MCF 10A (cell line): ENCODE data around the gene RRM1. TPM values are rescaled to one million over a fixed set of nuclear protein-coding genes. Genes with fewer than 3 reads are reported as not detected.
A peak's percentile ranks its signal among the peaks of the same experiment; 100 is the strongest.

Experiments
- BruUV-seq: library from RNA; stranded (reverse); fragments of 400-500 nt; replicated peaks from 2 replicates; lab custom pipeline; 2021; lab: Mats Ljungman, UMichigan
- CTCF ChIA-PET: fragments of 300-600 bp; sonication (Branson Sonifier 250); formaldehyde crosslinking; extraction: SDS; loops from one replicate; lab custom pipeline; 2021; ENCODE audit warnings: antibody characterized with exemption, inconsistent platforms; lab: Yijun Ruan, JAX
- POLR2A ChIA-PET: fragments of 300-600, 350-650 bp; sonication (Branson Sonifier 250); formaldehyde crosslinking; extraction: SDS; loops from one replicate; lab custom pipeline; 2020; ENCODE audit warnings: antibody characterized with exemption, inconsistent platforms; lab: Yijun Ruan, JAX
- DNase-seq: peaks from one replicate; pipeline ENCODE4 v3.0.0-alpha.2; 2018; ENCODE audit not compliant: unreplicated experiment
- H3K27ac Mint-ChIP-seq: one replicate; pipeline ENCODE4 v1.8.0; 2022; ENCODE audit warnings: mild to moderate bottlenecking, low read depth, mixed read lengths; ENCODE audit not compliant: unreplicated experiment
- H3K27me3 Mint-ChIP-seq: one replicate; pipeline ENCODE4 v1.8.0; 2022; ENCODE audit warnings: mixed read lengths; ENCODE audit not compliant: insufficient read depth, unreplicated experiment
- H3K36me3 Mint-ChIP-seq: one replicate; pipeline ENCODE4 v1.8.0; 2022; ENCODE audit warnings: mild to moderate bottlenecking, moderate library complexity, mixed read lengths; ENCODE audit not compliant: insufficient read depth, unreplicated experiment
- H3K4me1 Mint-ChIP-seq: one replicate; pipeline ENCODE4 v1.8.0; 2022; ENCODE audit warnings: mixed read lengths; ENCODE audit not compliant: insufficient read depth, unreplicated experiment
- H3K4me3 Mint-ChIP-seq: one replicate; pipeline ENCODE4 v1.8.0; 2022; ENCODE audit warnings: mild to moderate bottlenecking, moderate library complexity, mixed read lengths; ENCODE audit not compliant: unreplicated experiment
- H3K9me3 Mint-ChIP-seq: one replicate; pipeline ENCODE4 v1.8.0; 2022; ENCODE audit warnings: mixed read lengths; ENCODE audit not compliant: unreplicated experiment
- intact Hi-C: fragments of 100-400 bp; cut with micrococcal nuclease; formaldehyde crosslinking; loops from 2 replicates; pipeline ENCODE4 v1.14.1; 2022
- total RNA-seq: library from RNA; stranded (reverse); gene quantifications from 2 replicates; pipeline ENCODE4 v1.2.3, GENCODE V29; 2022
- TF ChIP-seq, protein P1 (sequence below): fragments of 200-600 bp; IDR thresholded peaks from one replicate; pipeline ENCODE4 v1.8.0; 2022; ENCODE audit warnings: antibody characterized with exemption, mild to moderate bottlenecking; ENCODE audit not compliant: unreplicated experiment

Gene RRM1
- total RNA-seq, 1 experiment from 2014 or later: 86.1 TPM

DNA sequence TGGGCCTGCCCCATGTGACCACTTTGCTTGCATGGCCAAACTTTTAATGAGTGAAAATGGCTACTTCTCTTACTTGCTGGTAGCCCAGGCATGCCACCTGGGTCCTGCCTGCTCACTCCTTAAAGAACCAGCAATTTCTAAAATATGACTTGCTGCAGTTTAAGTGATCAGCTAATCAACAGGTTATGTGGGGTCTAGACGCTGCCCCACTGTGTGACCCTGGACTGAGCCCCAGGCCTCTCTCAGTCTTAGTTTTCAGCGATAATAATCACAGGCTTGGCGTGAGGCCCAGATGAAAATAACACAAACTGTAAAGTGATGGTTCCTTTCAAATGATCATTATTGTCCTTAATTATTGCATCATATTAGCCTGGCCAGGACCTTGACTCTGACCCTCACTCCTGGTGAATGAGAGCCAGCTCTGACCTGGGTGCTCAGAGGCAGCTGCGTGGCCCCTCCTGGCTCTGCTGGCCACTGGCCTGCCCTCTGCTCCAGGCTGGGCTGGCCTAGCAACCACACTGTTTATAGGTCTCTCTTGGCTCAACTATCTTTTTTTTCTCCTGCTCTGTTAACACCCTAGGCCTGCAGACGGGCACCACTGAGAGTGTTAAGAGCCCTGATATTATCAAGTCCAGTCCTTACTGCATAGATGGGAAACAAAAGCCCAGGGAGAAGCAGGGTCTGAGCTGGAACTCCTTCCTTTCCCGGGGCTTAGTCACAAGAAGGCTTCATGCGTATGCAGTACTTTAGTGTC, 89.7 kb downstream of the RRM1 start:
- TF ChIP-seq, protein P1, sequence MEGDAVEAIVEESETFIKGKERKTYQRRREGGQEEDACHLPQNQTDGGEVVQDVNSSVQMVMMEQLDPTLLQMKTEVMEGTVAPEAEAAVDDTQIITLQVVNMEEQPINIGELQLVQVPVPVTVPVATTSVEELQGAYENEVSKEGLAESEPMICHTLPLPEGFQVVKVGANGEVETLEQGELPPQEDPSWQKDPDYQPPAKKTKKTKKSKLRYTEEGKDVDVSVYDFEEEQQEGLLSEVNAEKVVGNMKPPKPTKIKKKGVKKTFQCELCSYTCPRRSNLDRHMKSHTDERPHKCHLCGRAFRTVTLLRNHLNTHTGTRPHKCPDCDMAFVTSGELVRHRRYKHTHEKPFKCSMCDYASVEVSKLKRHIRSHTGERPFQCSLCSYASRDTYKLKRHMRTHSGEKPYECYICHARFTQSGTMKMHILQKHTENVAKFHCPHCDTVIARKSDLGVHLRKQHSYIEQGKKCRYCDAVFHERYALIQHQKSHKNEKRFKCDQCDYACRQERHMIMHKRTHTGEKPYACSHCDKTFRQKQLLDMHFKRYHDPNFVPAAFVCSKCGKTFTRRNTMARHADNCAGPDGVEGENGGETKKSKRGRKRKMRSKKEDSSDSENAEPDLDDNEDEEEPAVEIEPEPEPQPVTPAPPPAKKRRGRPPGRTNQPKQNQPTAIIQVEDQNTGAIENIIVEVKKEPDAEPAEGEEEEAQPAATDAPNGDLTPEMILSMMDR: no peak
- no peaks in the 10 kb centered on the region for H3K9me3 Mint-ChIP-seq
- ChIA-PET POLR2A (no interaction called here), CTCF (interaction anchor here (0.6 to 9.4 kb wide), 11 partner anchors 24 to 1725 kb away, joined by 3 to 316 read pairs (median 4); partner anchors contain the start of genes OR52M1, STIM1 and TRIM21)
- no TSS peak for BruUV-seq
- no peaks in the 10 kb centered on the region for H3K27me3 Mint-ChIP-seq
- H3K4me1 Mint-ChIP-seq: no peaks in the 10 kb centered on the region
- no peak overlapping the region for H3K27ac Mint-ChIP-seq
- H3K4me3 Mint-ChIP-seq: no peak overlapping the region
- intact Hi-C loops: loop anchor here (10.0 kb wide), 2 partner anchors 640 to 1200 kb away; partner anchors contain the start of genes OR51F2 and OR51M1
- H3K36me3 Mint-ChIP-seq: no peaks in the 10 kb centered on the region
- DNase-seq: no peak

DNA sequence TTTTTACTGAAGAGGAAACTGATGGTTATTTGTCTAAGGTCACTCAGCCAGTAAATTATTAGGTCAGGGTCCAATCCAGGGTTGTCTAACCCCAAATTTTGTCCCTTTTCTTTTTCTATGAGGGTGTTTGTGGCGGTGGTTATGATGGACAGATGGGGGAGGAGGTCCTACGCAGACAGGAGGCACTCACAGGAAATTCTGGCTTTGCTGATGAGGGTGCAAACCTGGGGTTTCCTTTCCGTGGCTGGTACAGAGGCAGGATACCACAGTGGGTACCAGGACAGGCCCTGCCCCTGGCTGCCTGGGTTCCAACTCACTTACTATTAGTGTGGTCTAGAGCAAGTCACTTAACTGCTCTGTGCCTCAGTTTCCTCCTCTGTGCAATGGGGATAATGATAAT, 91.0 kb downstream of the RRM1 start:
- no peaks in the 10 kb centered on the region for H3K4me1 Mint-ChIP-seq
- H3K9me3 Mint-ChIP-seq: no peaks in the 10 kb centered on the region
- ChIA-PET POLR2A (no interaction called here), CTCF (interaction anchor here (0.5 to 9.4 kb wide), 8 partner anchors 7 to 451 kb away, joined by 3 to 316 read pairs (median 26); partner anchors contain the start of gene OR52M1)
- no peak overlapping the region for H3K4me3 Mint-ChIP-seq
- no peaks in the 10 kb centered on the region for H3K36me3 Mint-ChIP-seq
- H3K27ac Mint-ChIP-seq: no peak overlapping the region
- no TSS peak for BruUV-seq
- no peaks in the 10 kb centered on the region for H3K27me3 Mint-ChIP-seq
- TF ChIP-seq, protein P1: no peak
- DNase-seq: no peak
- intact Hi-C loops: loop anchor here (5.0 to 10.0 kb wide), 3 partner anchors 422 to 1199 kb away; partner anchors contain the start of genes OR51F2, OR51M1 and TRIM68

DNA sequence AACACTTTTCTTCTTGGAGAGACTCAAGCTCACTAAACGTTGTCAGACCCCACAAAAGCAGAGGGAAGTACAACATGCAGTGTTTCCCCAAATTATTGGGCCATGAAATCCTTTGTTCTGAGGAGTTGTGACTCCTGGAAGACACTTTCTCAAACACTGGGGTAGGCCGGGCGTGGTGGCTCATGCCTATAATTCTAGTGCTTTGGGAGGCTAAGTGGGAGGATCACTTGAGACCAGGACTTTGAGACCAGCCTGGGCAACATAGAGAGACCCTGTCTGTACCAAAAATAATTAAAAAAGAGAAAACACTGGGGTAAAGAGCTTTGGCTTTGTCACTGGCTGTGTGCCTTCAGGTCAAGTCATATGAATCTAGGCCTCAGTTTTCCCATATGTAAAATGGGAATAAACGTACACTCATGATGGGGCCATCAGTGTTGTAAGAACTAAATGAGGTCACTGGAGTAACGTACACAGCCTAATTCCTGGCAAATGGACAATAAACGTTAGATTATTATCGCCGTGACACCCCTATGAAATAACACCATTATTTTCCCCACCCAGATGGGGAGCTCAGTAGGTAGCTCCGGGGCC, 92.0 kb downstream of the RRM1 start:
- Mint-ChIP-seq H3K27me3 (no peaks in the 10 kb centered on the region), H3K9me3 (no peaks in the 10 kb centered on the region), H3K4me1 (no peaks in the 10 kb centered on the region), H3K27ac (no peak overlapping the region), H3K4me3 (peak overlapping the region; percentile 73), H3K36me3 (no peaks in the 10 kb centered on the region)
- DNase-seq: no peak
- intact Hi-C loops: loop anchor here (1.0 to 10.0 kb wide), 8 partner anchors 307 to 1198 kb away; partner anchors contain the start of genes OR51F2, OR51M1 and TRIM68
- POLR2A ChIA-PET: interaction anchor here (1.2 kb wide), 1 partner anchor 353 kb away, joined by 3 read pairs; no protein-coding TSS in a partner anchor
- CTCF ChIA-PET: interaction anchor here (0.5 to 9.4 kb wide), 66 partner anchors 8 to 1368 kb away, joined by 3 to 316 read pairs (median 4); partner anchors contain the start of genes OR51B5, OR51D1, OR52K1 and OR52M1
- TF ChIP-seq, protein P1: no peak
- BruUV-seq: no TSS peak
